ENCODE measurements around the gene TMPRSS12. TPM values are rescaled to one million over a fixed set of nuclear protein-coding genes. Genes with fewer than 3 reads are reported as not detected.
"Not testable (repeated sequence)": the region's sequence is repeated elsewhere in the genome, so short reads cannot be mapped to it uniquely, and the experiment has no call there.

Gene TMPRSS12
- total RNA-seq, 1 donor from 2014 or later = not detected

GRCh38 chr12:50862316-50862715 lies 19.6 kb downstream of the TMPRSS12 start:
- Histone ChIP-seq H3K79me2 (ENCODE audit: low read depth) (no peaks in the 10 kb centered on the region), H3K27me3 (no peaks in the 10 kb centered on the region), H3K36me3 (no peaks in the 10 kb centered on the region), H2AFZ (replicated peaks) (no peak overlapping the region), H4K20me1 (ENCODE audit: low read depth) (no peaks in the 10 kb centered on the region), H3K27ac (no peak overlapping the region), H3K9ac (no peak overlapping the region), H3K9me3 (ENCODE audit: low read depth) (peaks cover 6% of the 10 kb centered on the region), H3F3A (ENCODE audit: low read depth) (no peaks in the 10 kb centered on the region), H3K4me1 (no peaks in the 10 kb centered on the region), H3K4me2 (no peak overlapping the region), H3K4me3 (no peak overlapping the region)
- no peaks in the 10 kb centered on the region for H3K27me3 Mint-ChIP-seq (ENCODE audit: insufficient read depth, low read depth)
- peaks cover 13% of the 10 kb centered on the region for H3K9me3 Mint-ChIP-seq
- no peaks in the 10 kb centered on the region for H3K36me3 Mint-ChIP-seq
- no peaks in the 10 kb centered on the region for H3K4me1 Mint-ChIP-seq
- TF ChIP-seq EZH2 (IDR thresholded peaks at IDR 0.05) = no peak
- no peak overlapping the region for H3K27ac Mint-ChIP-seq
- no peak overlapping the region for H3K4me3 Mint-ChIP-seq
- no peak for DNase-seq (ENCODE audit: low spot score)

DNA sequence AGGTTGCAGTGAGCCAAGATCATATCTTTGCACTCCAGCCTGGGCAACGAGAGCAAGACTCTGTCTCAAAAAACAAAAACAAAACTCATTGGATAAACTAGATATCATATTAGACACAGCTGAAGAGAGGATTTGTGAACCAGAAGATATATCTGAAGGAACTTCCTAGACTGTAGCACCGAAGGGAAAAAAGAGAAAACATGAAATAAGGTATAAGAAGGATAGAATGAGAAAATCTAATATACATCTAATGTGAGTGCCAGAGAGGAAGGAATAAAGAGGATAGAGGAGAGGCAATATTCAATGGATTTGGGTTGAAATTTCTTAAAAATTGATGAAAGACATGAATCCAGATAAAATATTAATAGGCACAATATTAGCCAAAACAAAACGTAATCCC lies 22.5 kb downstream of the TMPRSS12 start:
- Histone ChIP-seq H3K27ac (no peak overlapping the region), H3K4me3 (no peak overlapping the region), H3K4me1 (no peaks in the 10 kb centered on the region), H4K20me1 (ENCODE audit: low read depth) (no peaks in the 10 kb centered on the region), H2AFZ (replicated peaks) (no peak overlapping the region), H3K9ac (no peak overlapping the region), H3F3A (ENCODE audit: low read depth) (no peaks in the 10 kb centered on the region), H3K9me3 (ENCODE audit: low read depth) (peaks cover 6% of the 10 kb centered on the region), H3K27me3 (no peaks in the 10 kb centered on the region), H3K79me2 (ENCODE audit: low read depth) (no peaks in the 10 kb centered on the region), H3K4me2 (no peak overlapping the region), H3K36me3 (no peaks in the 10 kb centered on the region)
- no peak for DNase-seq (ENCODE audit: low spot score)
- no peak overlapping the region for H3K27ac Mint-ChIP-seq
- no peaks in the 10 kb centered on the region for H3K27me3 Mint-ChIP-seq (ENCODE audit: insufficient read depth, low read depth)
- H3K4me3 Mint-ChIP-seq = no peak overlapping the region
- no peaks in the 10 kb centered on the region for H3K36me3 Mint-ChIP-seq
- H3K4me1 Mint-ChIP-seq = no peaks in the 10 kb centered on the region
- H3K9me3 Mint-ChIP-seq = peaks cover 13% of the 10 kb centered on the region
- TF ChIP-seq EZH2 (IDR thresholded peaks at IDR 0.05) (no peak), EZH2phosphoT487 (IDR thresholded peaks at IDR 0.05) (no peak), CTCF (IDR thresholded peaks at IDR 0.05) (no peak)

- not testable (repeated sequence) for H3K4me3 Mint-ChIP-seq; H3K4me1 ChIP-seq; H3K27me3 Mint-ChIP-seq (ENCODE audit: insufficient read depth, low read depth); H3K79me2 ChIP-seq (ENCODE audit: low read depth); H3K27ac ChIP-seq; H3K27me3 ChIP-seq; H3K9me3 ChIP-seq (ENCODE audit: low read depth); H3K27ac Mint-ChIP-seq; H3K9ac ChIP-seq; H3F3A ChIP-seq (ENCODE audit: low read depth); H3K36me3 Mint-ChIP-seq; DNase-seq (ENCODE audit: low spot score); H4K20me1 ChIP-seq (ENCODE audit: low read depth); H2AFZ ChIP-seq (replicated peaks); H3K36me3 ChIP-seq; H3K4me2 ChIP-seq; H3K4me1 Mint-ChIP-seq; H3K4me3 ChIP-seq
- H3K9me3 Mint-ChIP-seq = peaks cover 17% of the 10 kb centered on the region
Measured at GRCh38 chr12:50868881-50869280, 26.2 kb downstream of the TMPRSS12 start.

DNA sequence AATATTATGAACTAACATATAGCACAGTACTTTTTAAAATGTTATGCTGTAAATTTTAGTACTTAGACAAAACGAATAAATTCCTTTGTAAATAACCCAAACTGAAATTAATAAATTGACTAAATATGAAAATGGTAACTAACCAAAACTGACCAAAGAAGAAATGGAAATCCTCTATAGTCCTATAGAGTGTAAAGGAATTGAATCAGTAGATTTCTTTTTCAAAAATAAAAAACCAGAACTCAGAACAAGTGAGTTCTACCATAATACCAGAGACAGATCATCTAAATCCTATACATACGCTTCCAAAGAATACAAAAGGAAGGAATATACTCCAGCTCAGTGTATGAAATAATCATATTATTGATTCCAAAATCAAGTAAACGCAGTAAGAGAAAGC lies 39.8 kb downstream of the TMPRSS12 start:
- peaks cover 5% of the 10 kb centered on the region for H3K9me3 ChIP-seq (ENCODE audit: low read depth)
- Mint-ChIP-seq H3K27ac (no peak overlapping the region), H3K36me3 (no peaks in the 10 kb centered on the region), H3K4me1 (no peaks in the 10 kb centered on the region), H3K27me3 (ENCODE audit: insufficient read depth, low read depth) (no peaks in the 10 kb centered on the region), H3K4me3 (no peak overlapping the region), H3K9me3 (no peaks in the 10 kb centered on the region)
- H2AFZ ChIP-seq (replicated peaks) = no peak overlapping the region
- no peak for DNase-seq (ENCODE audit: low spot score)
- TF ChIP-seq EZH2 (IDR thresholded peaks at IDR 0.05) (no peak), CTCF (IDR thresholded peaks at IDR 0.05) (no peak), EZH2phosphoT487 (IDR thresholded peaks at IDR 0.05) (no peak)
- H3K9ac ChIP-seq = no peak overlapping the region
- H4K20me1 ChIP-seq (ENCODE audit: low read depth) = no peaks in the 10 kb centered on the region
- H3F3A ChIP-seq (ENCODE audit: low read depth) = no peaks in the 10 kb centered on the region
- no peaks in the 10 kb centered on the region for H3K4me1 ChIP-seq
- no peak overlapping the region for H3K4me3 ChIP-seq
- H3K27ac ChIP-seq = no peak overlapping the region
- no peaks in the 10 kb centered on the region for H3K36me3 ChIP-seq
- no peak overlapping the region for H3K4me2 ChIP-seq
- no peaks in the 10 kb centered on the region for H3K79me2 ChIP-seq (ENCODE audit: low read depth)
- no peaks in the 10 kb centered on the region for H3K27me3 ChIP-seq

Measured in neural progenitor cell (in vitro differentiated cells).